ENCODE measurements around the gene ZNF44. TPM values are rescaled to one million over a fixed set of nuclear protein-coding genes. Genes with fewer than 3 reads are reported as not detected.

Gene ZNF44
- total RNA-seq = 1 to 10 TPM; 8.8 to 9.7 (median 9.4) TPM

- H3K4me3 ChIP-seq = peak within 1 kb of the TSS; percentile 84 to 96 (median 92)
- H3K9me3 ChIP-seq = no peaks in the 10 kb centered on the region
- H3K4me1 ChIP-seq = peaks cover 25 to 51% (median 40%) of the 10 kb centered on the region in 4 donors
- no peak for TF ChIP-seq POLR2A (IDR thresholded peaks at IDR 0.05; ENCODE audit: low read depth)
- TF ChIP-seq CTCF (IDR thresholded peaks at IDR 0.05) = no peak
- peak; percentile 90 to 91 for TF ChIP-seq POLR2AphosphoS5 (IDR thresholded peaks at IDR 0.05)
- TF ChIP-seq EP300 (IDR thresholded peaks at IDR 0.05) = no peak
- WGBS = 0% methylated on average over 15 of the region's 66 CpGs
- peak; percentile 100 for DNase-seq (ENCODE audit: extremely low spot score)
- intact Hi-C loops (cut with DNase I) = loop anchor here (2.0 to 5.0 kb wide), 2 partner anchors 38 to 198 kb away; partner anchors contain the start of gene ZNF563
- H3K36me3 ChIP-seq = no peaks in the 10 kb centered on the region
- H3K27ac ChIP-seq (replicated peaks in 1 of 4) = peak within 1 kb of the TSS; percentile 90 to 98 (median 94)
- no peaks in the 10 kb centered on the region for H3K27me3 ChIP-seq
These were observed at the start of gene ZNF44 for GRCh38 chr19:12294249-12295158. ZNF44 (minus strand) TSS chr19:12294883; CDS start chr19:12294694, 189 bp downstream.

- peak within 1 kb of the TSS; percentile 86 to 95 (median 93) for H3K27ac ChIP-seq (replicated peaks in 1 of 4)
- WGBS = under 1% methylated on average over 50 of the region's 55 CpGs
- no peaks in the 10 kb centered on the region for H3K9me3 ChIP-seq
- H3K27me3 ChIP-seq = no peaks in the 10 kb centered on the region
- intact Hi-C loops (cut with DNase I) = loop anchor here (2.0 kb wide), 1 partner anchor 39 kb away; the partner anchor contains the start of gene ZNF44
- peak within 1 kb of the TSS; percentile 71 to 89 (median 82) for H3K4me3 ChIP-seq
- peak; percentile 100 for DNase-seq (ENCODE audit: extremely low spot score)
- H3K36me3 ChIP-seq = no peaks in the 10 kb centered on the region
- no peak for TF ChIP-seq CTCF (IDR thresholded peaks at IDR 0.05)
- TF ChIP-seq POLR2A (IDR thresholded peaks at IDR 0.05; ENCODE audit: low read depth) = peak; percentile 50
- TF ChIP-seq EP300 (IDR thresholded peaks at IDR 0.05) = no peak
- peak; percentile 84 to 94 for TF ChIP-seq POLR2AphosphoS5 (IDR thresholded peaks at IDR 0.05)
- H3K4me1 ChIP-seq = peaks cover 11 to 23% (median 16%) of the 10 kb centered on the region in 4 donors
These were observed 38.8 kb upstream of the ZNF44 start, which contains the start of gene ZNF563 for GRCh38 chr19:12333162-12334159. ZNF563 (minus strand) TSS chr19:12333633; CDS start chr19:12333482, 151 bp downstream.

GRCh38 chr19:12331211-12331941 is 36.7 kb upstream of the ZNF44 start:
- H3K27me3 ChIP-seq = no peaks in the 10 kb centered on the region
- no peaks in the 10 kb centered on the region for H3K9me3 ChIP-seq
- intact Hi-C loops (cut with DNase I) = no loop called here
- H3K4me3 ChIP-seq = no peak overlapping the region
- DNase-seq (ENCODE audit: extremely low spot score) = no peak
- no peaks in the 10 kb centered on the region for H3K36me3 ChIP-seq
- TF ChIP-seq EP300 (IDR thresholded peaks at IDR 0.05) = no peak
- no peak for TF ChIP-seq CTCF (IDR thresholded peaks at IDR 0.05)
- no peak for TF ChIP-seq POLR2A (IDR thresholded peaks at IDR 0.05; ENCODE audit: low read depth)
- TF ChIP-seq POLR2AphosphoS5 (IDR thresholded peaks at IDR 0.05) = no peak
- WGBS = 87% methylated on average over 4 of the region's 4 CpGs
- H3K4me1 ChIP-seq = peaks cover 11 to 23% (median 16%) of the 10 kb centered on the region in 4 donors
- no peak overlapping the region for H3K27ac ChIP-seq (replicated peaks in 1 of 4)

- intact Hi-C loops (cut with DNase I) = no loop called here
- WGBS = 95% methylated on average over 4 of the region's 4 CpGs
- TF ChIP-seq CTCF (IDR thresholded peaks at IDR 0.05) = no peak
These were observed 35.7 kb upstream of the ZNF44 start for GRCh38 chr19:12330340-12330739.

More at GRCh38 chr19:12330340-12330739, 35.7 kb upstream of the ZNF44 start:
- no peak overlapping the region for H3K27ac ChIP-seq (replicated peaks in 1 of 4)
- no peaks in the 10 kb centered on the region for H3K9me3 ChIP-seq
- DNase-seq (ENCODE audit: extremely low spot score) = no peak
- no peak overlapping the region for H3K4me3 ChIP-seq
- peaks cover 11 to 23% (median 16%) of the 10 kb centered on the region in 4 donors for H3K4me1 ChIP-seq
- H3K36me3 ChIP-seq = no peaks in the 10 kb centered on the region
- no peaks in the 10 kb centered on the region for H3K27me3 ChIP-seq
